ENCODE data around the gene LRCOL1.

Gene LRCOL1

GRCh38 chr12:132592282-132592970 is 18.0 kb downstream of the LRCOL1 start:
- no peaks in the 10 kb centered on the region for H3K36me3 ChIP-seq (ENCODE audit: insufficient read depth, low read length)
- no peaks in the 10 kb centered on the region for H3K4me1 ChIP-seq (ENCODE audit: insufficient read depth, low read length, poor library complexity, severe bottlenecking)
- no peaks in the 10 kb centered on the region for H3K9me2 ChIP-seq (replicated peaks; ENCODE audit: low read depth, low read length)
- no peak overlapping the region for H2AFZ ChIP-seq (ENCODE audit: low read length)
- no peaks in the 10 kb centered on the region for H3K9me3 ChIP-seq (ENCODE audit: insufficient read depth, low read depth, low read length)
- no peak overlapping the region for H3K4me3 ChIP-seq (ENCODE audit: low read length, poor library complexity, severe bottlenecking)
- TF ChIP-seq CTCF (conservative IDR thresholded peaks at IDR 0.05; ENCODE audit: low read length) (no peak), EZH2phosphoT487 (IDR thresholded peaks at IDR 0.05; ENCODE audit: borderline replicate concordance) (no peak)
- no peaks in the 10 kb centered on the region for H3F3A ChIP-seq (ENCODE audit: low read depth)
- H3K9ac ChIP-seq (ENCODE audit: low read depth, low read length, poor library complexity, severe bottlenecking), result no peak overlapping the region
- H3K27me3 ChIP-seq (ENCODE audit: insufficient read depth, low read length, poor library complexity, severe bottlenecking), result peaks cover 2% of the 10 kb centered on the region
- H3K79me2 ChIP-seq (ENCODE audit: insufficient read depth, low read length), result no peaks in the 10 kb centered on the region
- no peak overlapping the region for H3K4me2 ChIP-seq (ENCODE audit: low read depth, low read length, poor library complexity, severe bottlenecking)
- H4K20me1 ChIP-seq (ENCODE audit: insufficient read depth, low read length, poor library complexity, severe bottlenecking), result no peaks in the 10 kb centered on the region

- H3K27me3 ChIP-seq (ENCODE audit: insufficient read depth, low read length, poor library complexity, severe bottlenecking), result no peaks in the 10 kb centered on the region
Measured at GRCh38 chr12:132591107-132591935, 19.1 kb downstream of the LRCOL1 start.

More at GRCh38 chr12:132591107-132591935, 19.1 kb downstream of the LRCOL1 start:
- TF ChIP-seq EZH2phosphoT487 (IDR thresholded peaks at IDR 0.05; ENCODE audit: borderline replicate concordance), result no peak
- TF ChIP-seq CTCF (conservative IDR thresholded peaks at IDR 0.05; ENCODE audit: low read length), result no peak
- Histone ChIP-seq H4K20me1 (ENCODE audit: insufficient read depth, low read length, poor library complexity, severe bottlenecking) (no peaks in the 10 kb centered on the region), H3K9ac (ENCODE audit: low read depth, low read length, poor library complexity, severe bottlenecking) (no peak overlapping the region), H3K4me2 (ENCODE audit: low read depth, low read length, poor library complexity, severe bottlenecking) (no peak overlapping the region), H3K36me3 (ENCODE audit: insufficient read depth, low read length) (no peaks in the 10 kb centered on the region), H3F3A (ENCODE audit: low read depth) (no peaks in the 10 kb centered on the region), H3K79me2 (ENCODE audit: insufficient read depth, low read length) (no peaks in the 10 kb centered on the region), H3K9me2 (replicated peaks; ENCODE audit: low read depth, low read length) (no peaks in the 10 kb centered on the region), H3K4me3 (ENCODE audit: low read length, poor library complexity, severe bottlenecking) (no peak overlapping the region), H3K4me1 (ENCODE audit: insufficient read depth, low read length, poor library complexity, severe bottlenecking) (no peaks in the 10 kb centered on the region), H2AFZ (ENCODE audit: low read length) (no peak overlapping the region), H3K9me3 (ENCODE audit: insufficient read depth, low read depth, low read length) (no peaks in the 10 kb centered on the region)
